Stimulated activated CD8-positive, alpha-beta memory T cell treated with anti-CD3 and anti-CD28 coated beads, Interleukin-12 subunit alpha, Interleukin-12 subunit beta, amount 100 ng/mL, for 24 hours (primary cell): Measurements from ENCODE around the gene CHMP4A.
"Not testable (repeated sequence)": the region's sequence is repeated elsewhere in the genome, so short reads cannot be mapped to it uniquely, and the experiment has no call there.

Experiments
- DNase-seq: peaks from one replicate; pipeline ENCODE4 v3.0.0-alpha.2; 2020; ENCODE audit errors: extremely low read depth

Gene CHMP4A

GRCh38 chr14:24224618-24225071 is 11.4 kb upstream of the CHMP4A start:
- DNase-seq = no peak

- not testable (repeated sequence) for DNase-seq
These were observed 9.7 kb upstream of the CHMP4A start for GRCh38 chr14:24222987-24223386.

DNA sequence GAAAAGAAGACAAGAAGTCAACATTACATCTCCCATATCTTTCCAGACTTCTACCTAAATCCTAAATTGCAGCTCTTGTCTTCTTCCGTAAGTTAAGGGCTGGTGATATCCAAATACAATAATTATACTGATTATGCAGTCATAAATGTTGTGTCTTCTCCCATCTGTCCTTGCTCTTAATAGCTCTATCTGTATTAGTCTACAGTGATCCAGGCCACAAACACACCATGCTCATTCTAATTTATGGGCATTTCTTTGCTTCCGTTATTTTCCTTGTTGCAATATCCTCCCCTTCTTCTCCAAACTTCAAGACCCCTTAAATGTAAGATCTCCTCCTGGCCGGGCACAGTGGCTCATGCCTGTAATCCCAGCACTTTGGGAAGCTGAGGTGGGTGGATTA is 6.2 kb upstream of the CHMP4A start:
- DNase-seq = no peak

GRCh38 chr14:24219080-24219479 is 5.8 kb upstream of the CHMP4A start:
- no peak for DNase-seq

- not testable (repeated sequence) for DNase-seq
These were observed 3.6 kb upstream of the CHMP4A start for GRCh38 chr14:24216876-24217275.

DNA sequence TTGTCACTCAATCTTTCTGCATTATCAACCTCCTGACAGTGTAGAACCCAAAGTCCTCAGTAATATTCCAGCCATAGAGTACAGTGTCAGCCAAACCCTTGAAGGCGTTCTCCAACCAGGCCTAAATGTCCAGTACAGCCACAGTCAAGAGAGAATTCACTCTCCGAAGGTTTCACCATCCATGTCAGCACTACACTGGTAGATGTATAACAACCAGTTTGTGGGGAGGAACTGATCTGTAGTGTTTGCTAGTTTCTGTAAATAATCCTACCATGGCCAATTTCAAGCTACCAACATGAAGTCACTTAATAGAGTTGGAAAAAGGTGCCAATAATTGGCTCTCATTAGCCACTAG is 3.0 kb upstream of the CHMP4A start:
- DNase-seq = no peak

GRCh38 chr14:24215495-24216344 is 2.4 kb upstream of the CHMP4A start, which contains the start of gene MDP1:
TSS of gene MDP1 (minus strand) at chr14:24216066. CDS start at chr14:24215955, 111 bp downstream.
- peak; percentile 67 for DNase-seq

GRCh38 chr14:24213866-24214662 is 776 bp upstream of the CHMP4A start:
- no peak for DNase-seq

GRCh38 chr14:24211311-24211710 is 2.0 kb downstream of the CHMP4A start:
- no peak for DNase-seq

DNA sequence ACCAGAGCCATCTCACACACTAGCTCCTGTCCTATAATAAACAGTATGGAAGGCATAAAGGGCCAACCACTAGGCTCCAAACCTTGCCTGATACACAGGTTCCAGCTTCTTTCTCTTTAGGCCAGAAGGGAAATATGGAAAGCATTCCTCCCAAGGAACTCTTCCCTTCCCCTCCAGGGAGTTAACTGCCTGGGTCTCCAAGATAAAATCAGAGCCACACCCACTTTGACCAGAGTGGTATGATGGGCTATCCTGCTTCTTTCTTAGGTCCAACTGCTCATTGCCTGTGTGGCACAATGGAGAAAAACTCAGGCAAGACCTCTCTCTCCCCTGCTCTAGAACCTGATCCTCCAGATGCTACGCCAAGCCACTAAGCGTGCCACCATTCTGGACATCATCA is 5.7 kb downstream of the CHMP4A start:
- DNase-seq = no peak

DNA sequence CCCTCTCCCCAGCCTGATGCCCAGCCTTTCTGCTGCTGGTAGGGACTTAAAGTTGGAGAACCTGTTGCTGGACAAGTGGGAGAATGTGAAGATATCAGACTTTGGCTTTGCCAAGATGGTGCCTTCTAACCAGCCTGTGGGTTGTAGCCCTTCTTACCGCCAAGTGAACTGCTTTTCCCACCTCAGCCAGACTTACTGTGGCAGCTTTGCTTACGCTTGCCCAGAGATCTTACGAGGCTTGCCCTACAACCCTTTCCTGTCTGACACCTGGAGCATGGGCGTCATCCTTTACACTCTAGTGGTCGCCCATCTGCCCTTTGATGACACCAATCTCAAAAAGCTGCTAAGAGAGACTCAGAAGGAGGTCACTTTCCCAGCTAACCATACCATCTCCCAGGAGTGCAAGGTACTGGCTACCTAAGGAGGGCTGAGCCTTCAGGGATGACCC is 6.2 kb downstream of the CHMP4A start:
- DNase-seq = no peak

GRCh38 chr14:24206260-24207103 is 6.8 kb downstream of the CHMP4A start:
- no peak for DNase-seq

DNA sequence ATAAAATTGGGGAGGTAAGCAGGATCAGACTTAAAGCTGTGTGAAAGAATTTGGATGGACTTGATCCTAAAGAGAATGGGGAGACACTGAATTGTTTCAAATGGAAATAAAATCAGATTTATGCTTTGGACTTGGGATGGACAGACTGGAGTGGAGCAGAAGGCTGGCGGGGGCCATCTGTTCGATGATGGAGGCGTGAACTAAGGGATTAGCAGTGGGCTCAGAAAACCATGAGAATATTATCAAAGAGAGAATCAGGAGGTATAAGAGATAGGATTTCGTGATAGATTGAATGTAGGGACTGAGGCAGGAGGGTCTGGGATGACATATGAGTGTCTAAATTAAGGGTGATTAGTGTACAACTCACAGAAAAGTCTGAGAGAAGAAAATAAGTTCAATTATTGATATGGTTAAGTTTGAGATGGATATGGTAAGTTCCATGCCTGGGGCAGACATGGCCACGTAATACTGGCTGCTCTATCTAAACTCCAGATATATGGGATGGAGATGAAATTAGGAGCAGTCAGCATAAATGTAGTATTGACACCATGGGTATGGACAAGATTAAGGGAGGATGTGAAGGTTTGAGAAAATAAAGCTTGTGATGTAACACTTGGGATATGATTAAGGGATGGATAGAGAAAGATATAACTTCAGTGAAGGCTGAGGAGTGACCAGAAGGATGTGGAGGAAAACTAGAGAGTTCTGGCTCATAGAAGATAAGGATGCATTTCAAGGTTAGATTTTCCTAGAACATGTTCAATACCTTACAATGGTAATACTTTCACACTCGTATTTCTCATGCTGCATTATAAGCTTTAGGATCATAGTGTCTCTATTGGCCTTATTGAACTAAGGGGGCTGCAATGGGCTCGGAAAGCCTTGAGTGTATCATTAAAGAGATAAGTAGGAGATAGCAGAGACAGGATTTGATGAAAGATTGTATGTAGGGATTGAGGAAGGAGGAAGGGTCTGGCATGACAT is 8.8 kb downstream of the CHMP4A start:
- no peak for DNase-seq

- not testable (repeated sequence) for DNase-seq
These were observed 9.9 kb downstream of the CHMP4A start for GRCh38 chr14:24203249-24203886.

DNA sequence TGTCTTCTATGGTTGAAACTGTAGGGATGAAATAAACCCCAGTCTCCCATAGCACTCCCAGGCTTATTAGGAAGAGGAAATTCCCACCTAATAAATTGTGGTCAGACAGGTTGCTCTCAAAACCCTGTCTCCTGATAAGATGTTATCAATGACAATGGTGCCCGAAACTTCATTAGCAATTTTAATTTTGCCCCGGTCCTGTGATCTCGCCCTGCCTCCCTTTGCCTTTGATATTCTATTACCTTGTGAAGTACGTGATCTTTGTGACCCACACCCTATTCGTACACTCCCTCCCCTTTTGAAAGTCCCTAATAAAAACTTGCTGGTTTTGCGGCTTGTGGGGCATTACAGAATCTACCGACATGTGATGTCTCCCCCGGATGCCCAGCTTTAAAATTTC is 10.8 kb downstream of the CHMP4A start:
- DNase-seq = not testable (repeated sequence)

GRCh38 chr14:24198814-24199524 is 14.3 kb downstream of the CHMP4A start:
- DNase-seq = no peak

DNA sequence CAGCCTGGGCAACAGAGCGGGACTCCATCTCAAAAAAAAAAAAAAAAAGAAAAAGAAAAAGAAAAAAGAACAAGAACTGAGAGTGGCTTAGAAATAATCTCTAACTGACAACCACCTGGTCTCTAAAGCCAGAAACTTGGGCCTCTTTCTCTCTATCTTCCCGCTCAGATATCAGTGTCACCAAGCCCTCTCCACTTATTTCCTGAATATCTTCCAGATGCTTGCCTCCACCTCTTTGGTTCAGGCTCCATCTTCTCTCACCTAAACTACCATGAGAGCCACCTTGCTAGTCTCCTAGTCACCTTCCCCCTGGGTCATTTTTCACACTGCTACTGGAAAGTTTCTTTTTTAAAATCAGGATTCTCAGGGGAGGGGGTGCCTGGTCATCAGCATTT is 16.2 kb downstream of the CHMP4A start:
- no peak for DNase-seq

- no peak for DNase-seq
These were observed 16.9 kb downstream of the CHMP4A start for GRCh38 chr14:24196071-24197055.
